ENCODE data around the gene TTPAL.
A peak's percentile ranks its signal among the peaks of the same experiment; 100 is the strongest.

TTPAL gene

DNA sequence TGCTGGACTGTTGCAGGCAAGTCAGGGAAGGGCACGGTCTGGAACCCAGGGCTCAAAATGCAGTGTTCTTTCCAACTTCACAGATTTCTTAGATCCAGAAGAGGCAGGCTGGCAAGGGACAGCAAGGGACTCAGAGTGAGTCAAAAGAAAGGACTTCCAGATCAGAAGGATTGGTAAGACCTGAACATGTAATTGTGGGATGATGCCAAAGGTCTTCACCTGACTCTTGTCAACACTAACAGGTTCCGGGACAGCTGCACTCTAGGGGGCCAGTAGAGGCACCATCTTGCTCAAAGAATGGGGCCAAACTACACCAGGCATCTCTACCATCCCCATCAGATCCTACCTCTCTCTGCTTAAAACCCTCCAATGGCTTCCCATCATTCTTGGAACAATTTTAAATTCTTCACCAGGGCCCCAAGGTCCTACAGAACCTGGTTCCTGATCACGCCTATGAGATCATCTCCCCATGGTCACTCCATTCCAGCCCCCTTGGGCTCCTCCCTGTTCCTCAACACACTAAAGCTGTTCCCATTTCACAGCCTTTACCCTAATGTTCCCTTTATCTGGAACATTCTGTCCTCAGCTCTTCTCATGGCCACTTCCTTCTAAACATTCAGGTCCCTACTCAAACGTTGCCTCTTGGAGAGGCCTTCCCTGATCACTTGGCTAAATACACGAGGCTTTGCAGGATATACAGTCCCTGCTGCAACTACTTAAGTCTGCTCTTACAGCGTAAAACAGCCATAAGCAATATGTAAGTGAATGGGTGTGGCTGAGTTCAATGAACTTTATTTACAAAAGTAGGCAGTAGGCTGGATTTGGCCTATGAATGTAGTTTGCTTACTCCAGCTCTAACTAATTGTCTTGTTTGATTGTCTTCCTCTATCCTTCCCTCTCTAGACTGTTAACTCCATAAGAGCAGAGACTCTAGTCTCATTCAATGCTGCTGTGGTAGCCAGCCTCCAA is 29.6 kb upstream of the TTPAL start:
- ChIA-PET CTCF (interaction anchor here (1.1 kb wide), 1 partner anchor 96 kb away, joined by 3 read pairs; no protein-coding TSS in a partner anchor), POLR2A (no interaction called here)
- H3K36me3 ChIP-seq (ENCODE audit: control insufficient read depth in 4 of 4, insufficient read depth in 4 of 4, low read length in 3 of 4) = no peaks in the 10 kb centered on the region
- H3K4me3 ChIP-seq (ENCODE audit: control insufficient read depth in 1 of 7, extremely low read depth in 1 of 7, insufficient read depth in 4 of 7, low read depth in 2 of 7, low read length in 6 of 7) = no peak overlapping the region
- H3K27ac ChIP-seq (ENCODE audit: insufficient read depth in 1 of 2, low read depth in 1 of 2, low read length in 2 of 2, poor library complexity in 1 of 2, severe bottlenecking in 2 of 2) = no peak overlapping the region
- 96% methylated on average over 6 of the region's 6 CpGs for WGBS (ENCODE audit: insufficient coverage)
- no peaks in the 10 kb centered on the region for H3K4me1 ChIP-seq (ENCODE audit: control extremely low read depth in 1 of 4, control insufficient read depth in 4 of 4, insufficient read depth in 4 of 4, low read length in 3 of 4)
- DNase-seq = no peak
- peaks cover 0 to 6% (median 0%) of the 10 kb centered on the region in 5 experiments for H3K27me3 ChIP-seq (replicated peaks in 2 of 5; ENCODE audit: control insufficient read depth in 4 of 5, insufficient read depth in 5 of 5, low read length in 4 of 5)
- no peaks in the 10 kb centered on the region for H3K9me3 ChIP-seq (ENCODE audit: control extremely low read depth in 1 of 5, control insufficient read depth in 4 of 5, insufficient read depth in 2 of 5, low read depth in 1 of 5, low read length in 4 of 5)

DNA sequence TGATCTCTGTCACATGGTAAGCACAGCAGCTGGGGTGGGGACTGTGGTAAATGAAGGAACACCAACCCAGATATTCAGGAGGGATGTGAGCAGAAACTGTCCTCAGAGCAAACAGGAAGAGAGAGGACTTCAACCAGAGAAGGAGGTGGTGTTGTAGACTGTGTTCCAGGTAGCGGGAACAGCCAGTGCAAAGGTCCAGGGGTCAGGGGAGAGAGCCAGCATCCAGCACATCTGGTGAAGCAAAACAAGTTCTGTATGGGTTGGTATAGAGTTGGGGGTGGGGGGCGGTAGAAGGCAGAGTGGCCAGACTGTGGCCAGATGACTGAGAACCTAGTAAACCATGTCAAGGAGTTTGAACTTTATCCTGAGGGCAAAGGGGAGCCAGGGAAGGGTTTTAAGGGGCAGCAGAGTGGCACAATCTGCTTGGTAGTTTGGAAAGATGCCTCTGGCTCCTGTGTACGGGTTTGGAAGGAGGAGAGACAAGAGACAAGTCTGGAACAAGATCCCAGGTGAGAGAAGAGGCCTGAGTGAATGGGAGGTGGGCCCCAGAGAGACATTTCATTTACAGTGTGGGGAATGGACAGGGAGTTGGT is 27.8 kb upstream of the TTPAL start:
- DNase-seq = no peak
- no peaks in the 10 kb centered on the region for H3K36me3 ChIP-seq (ENCODE audit: control insufficient read depth in 4 of 4, insufficient read depth in 4 of 4, low read length in 3 of 4)
- no peaks in the 10 kb centered on the region for H3K9me3 ChIP-seq (ENCODE audit: control extremely low read depth in 1 of 5, control insufficient read depth in 4 of 5, insufficient read depth in 2 of 5, low read depth in 1 of 5, low read length in 4 of 5)
- no peak overlapping the region for H3K4me3 ChIP-seq (ENCODE audit: control insufficient read depth in 1 of 7, extremely low read depth in 1 of 7, insufficient read depth in 4 of 7, low read depth in 2 of 7, low read length in 6 of 7)
- CTCF ChIA-PET = no interaction called here
- POLR2A ChIA-PET = no interaction called here
- no peaks in the 10 kb centered on the region for H3K4me1 ChIP-seq (ENCODE audit: control extremely low read depth in 1 of 4, control insufficient read depth in 4 of 4, insufficient read depth in 4 of 4, low read length in 3 of 4)
- peaks cover 0 to 5% (median 0%) of the 10 kb centered on the region in 5 experiments for H3K27me3 ChIP-seq (replicated peaks in 2 of 5; ENCODE audit: control insufficient read depth in 4 of 5, insufficient read depth in 5 of 5, low read length in 4 of 5)
- WGBS (ENCODE audit: insufficient coverage) = 97% methylated on average over 3 of the region's 3 CpGs
- no peak overlapping the region for H3K27ac ChIP-seq (ENCODE audit: insufficient read depth in 1 of 2, low read depth in 1 of 2, low read length in 2 of 2, poor library complexity in 1 of 2, severe bottlenecking in 2 of 2)

DNA sequence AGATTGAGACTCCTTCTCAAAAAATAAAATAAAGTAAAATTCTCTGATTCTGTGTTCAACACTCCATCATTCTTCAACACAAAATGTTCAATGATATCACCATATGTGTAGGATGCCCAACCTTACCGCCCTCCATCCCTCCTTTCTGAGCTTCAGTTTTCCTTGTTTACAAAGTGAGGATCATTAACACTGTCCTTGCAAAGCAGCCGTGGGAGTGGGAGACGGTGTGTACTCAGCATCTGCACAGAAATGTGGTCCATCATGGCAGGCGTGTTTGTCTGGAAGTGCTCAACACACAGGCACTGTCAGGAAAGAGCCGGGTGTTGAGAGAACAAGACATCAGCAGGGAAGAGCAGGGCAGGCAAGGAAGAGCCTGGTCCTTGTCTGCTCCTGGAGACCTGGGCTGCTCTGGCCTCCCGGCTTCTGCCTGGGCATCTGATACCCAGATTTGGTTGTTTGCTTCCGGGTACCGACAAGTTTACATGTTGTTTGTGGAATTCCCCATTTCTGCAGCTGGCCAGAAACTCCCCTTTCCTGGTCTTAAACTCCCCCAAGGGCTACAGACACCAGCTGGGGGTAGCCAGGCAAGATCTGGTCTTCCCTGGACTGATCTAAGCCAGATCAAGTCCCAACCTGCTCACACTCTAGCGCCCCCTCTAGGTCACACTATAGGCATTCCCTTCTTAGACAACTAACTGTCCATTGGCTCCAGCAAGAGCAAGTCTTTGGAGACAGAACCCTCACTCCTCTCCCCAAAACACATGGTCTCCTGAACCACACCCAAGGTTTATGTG is 26.7 kb upstream of the TTPAL start:
- DNase-seq = peak; percentile 20 to 51 (median 40)
- Histone ChIP-seq H3K36me3 (ENCODE audit: control insufficient read depth in 4 of 4, insufficient read depth in 4 of 4, low read length in 3 of 4) (no peaks in the 10 kb centered on the region), H3K27me3 (replicated peaks in 2 of 5; ENCODE audit: control insufficient read depth in 4 of 5, insufficient read depth in 5 of 5, low read length in 4 of 5) (peaks cover 0 to 5% (median 0%) of the 10 kb centered on the region in 5 experiments), H3K4me3 (ENCODE audit: control insufficient read depth in 1 of 7, extremely low read depth in 1 of 7, insufficient read depth in 4 of 7, low read depth in 2 of 7, low read length in 6 of 7) (no peak overlapping the region), H3K27ac (ENCODE audit: insufficient read depth in 1 of 2, low read depth in 1 of 2, low read length in 2 of 2, poor library complexity in 1 of 2, severe bottlenecking in 2 of 2) (no peak overlapping the region), H3K4me1 (ENCODE audit: control extremely low read depth in 1 of 4, control insufficient read depth in 4 of 4, insufficient read depth in 4 of 4, low read length in 3 of 4) (no peaks in the 10 kb centered on the region), H3K9me3 (ENCODE audit: control extremely low read depth in 1 of 5, control insufficient read depth in 4 of 5, insufficient read depth in 2 of 5, low read depth in 1 of 5, low read length in 4 of 5) (no peaks in the 10 kb centered on the region)
- 84% methylated on average over 9 of the region's 9 CpGs for WGBS (ENCODE audit: insufficient coverage)
- CTCF ChIA-PET = interaction anchor here (1.4 to 1.7 kb wide), 2 partner anchors 13 to 233 kb away, joined by 3 to 5 read pairs; no protein-coding TSS in a partner anchor
- POLR2A ChIA-PET = no interaction called here

DNA sequence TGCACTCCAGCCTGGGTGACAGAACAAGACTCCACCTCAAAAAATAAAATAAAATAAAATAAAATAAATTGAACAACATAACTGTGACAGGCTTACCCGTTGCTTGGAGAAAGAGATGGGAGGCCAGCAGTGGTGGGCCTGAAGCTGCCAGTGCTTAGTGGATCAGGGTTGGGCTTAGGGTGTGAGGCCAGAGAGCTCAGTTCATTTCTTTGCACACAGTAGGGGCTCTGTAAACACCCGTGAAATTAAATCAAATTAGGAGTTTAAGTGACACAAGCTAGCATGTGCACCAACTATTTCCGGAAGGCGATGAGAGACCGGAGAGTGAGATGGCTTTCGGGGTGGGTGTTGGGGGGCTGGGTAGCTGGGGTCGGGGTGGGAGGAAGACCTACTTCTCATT is 25.8 kb upstream of the TTPAL start:
- no peak for DNase-seq
- Histone ChIP-seq H3K4me1 (ENCODE audit: control extremely low read depth in 1 of 4, control insufficient read depth in 4 of 4, insufficient read depth in 4 of 4, low read length in 3 of 4) (no peaks in the 10 kb centered on the region), H3K4me3 (ENCODE audit: control insufficient read depth in 1 of 7, extremely low read depth in 1 of 7, insufficient read depth in 4 of 7, low read depth in 2 of 7, low read length in 6 of 7) (no peak overlapping the region), H3K36me3 (ENCODE audit: control insufficient read depth in 4 of 4, insufficient read depth in 4 of 4, low read length in 3 of 4) (no peaks in the 10 kb centered on the region), H3K27ac (ENCODE audit: insufficient read depth in 1 of 2, low read depth in 1 of 2, low read length in 2 of 2, poor library complexity in 1 of 2, severe bottlenecking in 2 of 2) (no peak overlapping the region), H3K27me3 (replicated peaks in 2 of 5; ENCODE audit: control insufficient read depth in 4 of 5, insufficient read depth in 5 of 5, low read length in 4 of 5) (peaks cover 0 to 5% (median 0%) of the 10 kb centered on the region in 5 experiments), H3K9me3 (ENCODE audit: control extremely low read depth in 1 of 5, control insufficient read depth in 4 of 5, insufficient read depth in 2 of 5, low read depth in 1 of 5, low read length in 4 of 5) (no peaks in the 10 kb centered on the region)
- ChIA-PET POLR2A (no interaction called here), CTCF (interaction anchor here (1.4 to 1.7 kb wide), 2 partner anchors 12 to 234 kb away, joined by 3 to 5 read pairs; no protein-coding TSS in a partner anchor)
- 98% methylated on average over 4 of the region's 7 CpGs for WGBS (ENCODE audit: insufficient coverage)

DNA sequence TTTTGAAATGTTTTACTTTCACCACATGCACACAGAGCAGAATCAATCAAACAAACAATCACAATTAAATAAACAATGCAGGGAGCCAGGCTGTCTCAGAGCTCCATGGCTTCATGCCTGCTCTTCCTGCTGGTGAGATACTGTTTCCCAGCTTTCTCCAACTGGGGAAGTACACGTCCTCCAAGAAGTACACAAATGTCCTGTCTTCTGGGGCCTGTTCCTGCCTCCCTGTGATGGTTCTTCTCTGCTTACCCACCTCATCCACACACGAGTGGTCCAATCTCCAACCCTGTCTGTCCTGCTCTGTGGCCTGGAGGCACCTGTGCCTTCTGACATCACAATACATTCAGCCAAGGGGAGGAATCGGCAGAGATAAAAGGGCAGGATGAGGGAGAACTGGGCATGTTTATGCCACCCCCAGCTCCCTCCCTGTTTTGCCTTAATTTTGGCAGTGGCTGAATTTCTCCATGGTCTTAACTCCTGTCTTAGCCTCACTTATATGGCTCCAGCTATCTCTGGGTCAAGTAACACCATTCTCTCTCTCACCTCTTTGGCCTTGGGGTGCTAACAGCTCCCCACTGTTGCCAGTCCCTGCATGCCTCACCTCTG is 25.3 kb upstream of the TTPAL start:
- peaks cover 0 to 3% (median 0%) of the 10 kb centered on the region in 4 experiments for H3K4me1 ChIP-seq (ENCODE audit: control extremely low read depth in 1 of 4, control insufficient read depth in 4 of 4, insufficient read depth in 4 of 4, low read length in 3 of 4)
- CTCF ChIA-PET = interaction anchor here (1.4 to 1.7 kb wide), 2 partner anchors 11 to 235 kb away, joined by 3 to 5 read pairs; no protein-coding TSS in a partner anchor
- 100% methylated on average over 1 of the region's 3 CpGs for whole genome bisulfite sequencing (ENCODE audit: insufficient coverage)
- H3K27me3 ChIP-seq (replicated peaks in 2 of 5; ENCODE audit: control insufficient read depth in 4 of 5, insufficient read depth in 5 of 5, low read length in 4 of 5) = peaks cover 0 to 5% (median 0%) of the 10 kb centered on the region in 5 experiments
- POLR2A ChIA-PET = no interaction called here
- no peaks in the 10 kb centered on the region for H3K9me3 ChIP-seq (ENCODE audit: control extremely low read depth in 1 of 5, control insufficient read depth in 4 of 5, insufficient read depth in 2 of 5, low read depth in 1 of 5, low read length in 4 of 5)
- DNase-seq = no peak
- H3K36me3 ChIP-seq (ENCODE audit: control insufficient read depth in 4 of 4, insufficient read depth in 4 of 4, low read length in 3 of 4) = no peaks in the 10 kb centered on the region
- no peak overlapping the region for H3K4me3 ChIP-seq (ENCODE audit: control insufficient read depth in 1 of 7, extremely low read depth in 1 of 7, insufficient read depth in 4 of 7, low read depth in 2 of 7, low read length in 6 of 7)
- no peak overlapping the region for H3K27ac ChIP-seq (ENCODE audit: insufficient read depth in 1 of 2, low read depth in 1 of 2, low read length in 2 of 2, poor library complexity in 1 of 2, severe bottlenecking in 2 of 2)

DNA sequence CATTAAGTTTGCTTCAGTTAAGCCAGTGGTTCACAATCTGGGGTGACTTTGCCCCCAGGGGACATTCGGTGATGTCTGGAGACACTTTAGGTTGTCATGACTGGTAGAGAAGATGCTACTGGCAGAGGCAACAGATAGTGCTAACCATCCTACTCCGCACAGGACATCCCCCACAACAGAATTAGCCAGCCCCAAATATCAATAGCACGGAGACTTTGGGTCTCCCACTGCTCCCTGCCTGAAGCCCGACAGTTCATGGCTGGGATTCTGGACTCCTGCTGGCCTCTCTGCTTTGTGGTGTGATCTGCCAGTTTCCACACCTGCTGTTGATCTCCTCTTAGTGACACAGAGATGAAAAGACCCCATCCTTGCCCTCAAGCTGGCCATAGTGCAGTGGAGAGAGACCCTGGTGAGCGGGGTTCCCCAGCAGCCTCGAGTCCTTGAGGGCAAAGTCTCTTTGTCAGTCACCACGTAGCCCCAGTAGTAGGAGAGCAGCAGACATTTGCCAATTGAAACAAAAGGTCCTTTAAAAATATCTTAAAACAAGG is 24.7 kb upstream of the TTPAL start:
- Histone ChIP-seq H3K36me3 (ENCODE audit: control insufficient read depth in 4 of 4, insufficient read depth in 4 of 4, low read length in 3 of 4) (no peaks in the 10 kb centered on the region), H3K27ac (ENCODE audit: insufficient read depth in 1 of 2, low read depth in 1 of 2, low read length in 2 of 2, poor library complexity in 1 of 2, severe bottlenecking in 2 of 2) (no peak overlapping the region), H3K4me3 (ENCODE audit: control insufficient read depth in 1 of 7, extremely low read depth in 1 of 7, insufficient read depth in 4 of 7, low read depth in 2 of 7, low read length in 6 of 7) (no peak overlapping the region), H3K9me3 (ENCODE audit: control extremely low read depth in 1 of 5, control insufficient read depth in 4 of 5, insufficient read depth in 2 of 5, low read depth in 1 of 5, low read length in 4 of 5) (no peaks in the 10 kb centered on the region), H3K4me1 (ENCODE audit: control extremely low read depth in 1 of 4, control insufficient read depth in 4 of 4, insufficient read depth in 4 of 4, low read length in 3 of 4) (peaks cover 0 to 3% (median 0%) of the 10 kb centered on the region in 4 experiments), H3K27me3 (replicated peaks in 2 of 5; ENCODE audit: control insufficient read depth in 4 of 5, insufficient read depth in 5 of 5, low read length in 4 of 5) (peaks cover 0 to 5% (median 0%) of the 10 kb centered on the region in 5 experiments)
- ChIA-PET CTCF (interaction anchor here (1.4 to 1.5 kb wide), 2 partner anchors 12 to 235 kb away, joined by 3 read pairs; no protein-coding TSS in a partner anchor), POLR2A (no interaction called here)
- no peak for DNase-seq
- 93% methylated on average over 4 of the region's 7 CpGs for WGBS (ENCODE audit: insufficient coverage)

Data from common myeloid progenitor, CD34-positive (primary cell).